Measurements from ENCODE around the gene LRRC7. TPM values are rescaled to one million over a fixed set of nuclear protein-coding genes. Genes with fewer than 3 reads are reported as not detected.

Gene LRRC7
- total RNA-seq, 4 donors from 2014 or later = 0.12 to 0.32 TPM; not detected in 2

GRCh38 chr1:69651656-69652055 lies 83.9 kb downstream of the LRRC7 start:
- DNase-seq (ENCODE audit: low spot score) = no peak
- no peak for TF ChIP-seq CTCF (IDR thresholded peaks at IDR 0.05)
- ATAC-seq (ENCODE audit: low FRiP score) = no peak

GRCh38 chr1:69657971-69658370 lies 90.2 kb downstream of the LRRC7 start:
- TF ChIP-seq CTCF (IDR thresholded peaks at IDR 0.05) = no peak
- no peak for ATAC-seq (ENCODE audit: low FRiP score)
- no peak for DNase-seq (ENCODE audit: low spot score)

GRCh38 chr1:69661686-69662085 lies 94.0 kb downstream of the LRRC7 start:
- DNase-seq (ENCODE audit: low spot score) = no peak
- ATAC-seq (ENCODE audit: low FRiP score) = no peak
- TF ChIP-seq CTCF (IDR thresholded peaks at IDR 0.05) = no peak

- ATAC-seq (ENCODE audit: low FRiP score) = no peak
- no peak for DNase-seq (ENCODE audit: low spot score)
- TF ChIP-seq CTCF (IDR thresholded peaks at IDR 0.05) = no peak
Measured at GRCh38 chr1:69662321-69662720, 94.6 kb downstream of the LRRC7 start.

GRCh38 chr1:69671363-69672010 lies 103.8 kb downstream of the LRRC7 start:
- TF ChIP-seq CTCF (IDR thresholded peaks at IDR 0.05) = no peak
- ATAC-seq (ENCODE audit: low FRiP score) = no peak

GRCh38 chr1:69673321-69673720 lies 105.6 kb downstream of the LRRC7 start:
- DNase-seq (ENCODE audit: low spot score) = no peak
- no peak for ATAC-seq (ENCODE audit: low FRiP score)
- no peak for TF ChIP-seq CTCF (IDR thresholded peaks at IDR 0.05)

More at GRCh38 chr1:69671363-69672010, 103.8 kb downstream of the LRRC7 start:
- no peak for DNase-seq (ENCODE audit: low spot score)

- TF ChIP-seq CTCF (IDR thresholded peaks at IDR 0.05) = no peak
- no peak for DNase-seq (ENCODE audit: low spot score)
- ATAC-seq (ENCODE audit: low FRiP score) = no peak
Measured at GRCh38 chr1:69679965-69680364, 112.2 kb downstream of the LRRC7 start.

Data from omental fat pad (tissue), 4 donors.